HAP-1 (cell line): Measurements from ENCODE around the gene TRIM23.

Source experiments
- DNase-seq, 2 experiments: peaks; one replicate each; pipeline ENCODE4 v3.0.0-alpha.2; 2016 to 2020; ENCODE audit warnings: low spot score in 2 of 2
- H3K27me3 ChIP-seq: fragments of 250-450 bp; sonication (Bioruptor Pico); 2 replicates; pipeline ENCODE4 v1.5.1; 2020; ENCODE audit warnings: low read depth, mild to moderate bottlenecking, moderate library complexity
- H3K36me3 ChIP-seq: fragments of 250-450 bp; sonication (Bioruptor Pico); replicated peaks from 2 replicates; pipeline ENCODE4 v1.5.1; 2020; ENCODE audit warnings: mild to moderate bottlenecking
- H3K4me1 ChIP-seq: fragments of 250-450 bp; sonication (Bioruptor Pico); 2 replicates; pipeline ENCODE4 v1.5.1; 2020; ENCODE audit warnings: mild to moderate bottlenecking
- H3K4me3 ChIP-seq: fragments of 250-450 bp; sonication (Bioruptor Pico); 2 replicates; pipeline ENCODE4 v1.5.1; 2020; ENCODE audit warnings: mild to moderate bottlenecking, moderate library complexity
- H3K9me3 ChIP-seq: fragments of 250-450 bp; sonication (Bioruptor Pico); 2 replicates; pipeline ENCODE4 v1.5.1; 2020; ENCODE audit warnings: mild to moderate bottlenecking, moderate library complexity
- in situ Hi-C: fragments of 300-500 bp; cut with MboI; formaldehyde crosslinking; loops from 3 replicates; pipeline ENCODE4 v1.14.3; 2020; ENCODE audit warnings: low sequenced_read_pairs, inconsistent platforms, mixed read lengths

Gene TRIM23

GRCh38 chr5:65555287-65555686 lies 68.8 kb downstream of the TRIM23 start:
- Histone ChIP-seq H3K4me1 (peaks cover 13% of the 10 kb centered on the region), H3K4me3 (no peak overlapping the region), H3K9me3 (no peaks in the 10 kb centered on the region), H3K27me3 (no peaks in the 10 kb centered on the region), H3K36me3 (peaks cover 20% of the 10 kb centered on the region)
- DNase-seq, result no peak
- in situ Hi-C loops, result no loop called here

- in situ Hi-C loops, result no loop called here
- Histone ChIP-seq H3K9me3 (no peaks in the 10 kb centered on the region), H3K36me3 (peaks cover 28% of the 10 kb centered on the region), H3K4me3 (no peak overlapping the region), H3K4me1 (peaks cover 13% of the 10 kb centered on the region), H3K27me3 (no peaks in the 10 kb centered on the region)
- no peak for DNase-seq
These were observed 70.2 kb downstream of the TRIM23 start for GRCh38 chr5:65553941-65554340.

GRCh38 chr5:65548281-65548680 lies 75.9 kb downstream of the TRIM23 start:
- Histone ChIP-seq H3K27me3 (no peaks in the 10 kb centered on the region), H3K36me3 (peaks cover 29% of the 10 kb centered on the region), H3K9me3 (no peaks in the 10 kb centered on the region), H3K4me1 (no peaks in the 10 kb centered on the region), H3K4me3 (no peak overlapping the region)
- in situ Hi-C loops, result no loop called here
- DNase-seq, result no peak

- in situ Hi-C loops, result no loop called here
- peaks cover 43% of the 10 kb centered on the region for H3K36me3 ChIP-seq
- no peak overlapping the region for H3K4me3 ChIP-seq
- H3K27me3 ChIP-seq, result no peaks in the 10 kb centered on the region
- no peak for DNase-seq
- no peaks in the 10 kb centered on the region for H3K4me1 ChIP-seq
- H3K9me3 ChIP-seq, result no peaks in the 10 kb centered on the region
These were observed 78.0 kb downstream of the TRIM23 start for GRCh38 chr5:65546141-65546540.

GRCh38 chr5:65544473-65544872 lies 79.7 kb downstream of the TRIM23 start:
- Histone ChIP-seq H3K36me3 (peaks cover 44% of the 10 kb centered on the region), H3K4me1 (no peaks in the 10 kb centered on the region), H3K9me3 (no peaks in the 10 kb centered on the region), H3K4me3 (no peak overlapping the region), H3K27me3 (no peaks in the 10 kb centered on the region)
- in situ Hi-C loops, result no loop called here
- DNase-seq, result no peak

GRCh38 chr5:65539827-65540226 lies 84.3 kb downstream of the TRIM23 start:
- H3K36me3 ChIP-seq, result peaks cover 34% of the 10 kb centered on the region
- in situ Hi-C loops, result no loop called here
- no peaks in the 10 kb centered on the region for H3K27me3 ChIP-seq
- H3K4me1 ChIP-seq, result no peaks in the 10 kb centered on the region
- no peaks in the 10 kb centered on the region for H3K9me3 ChIP-seq
- no peak overlapping the region for H3K4me3 ChIP-seq
- no peak for DNase-seq
